Gastrocnemius medialis (tissue), 4 donors: ENCODE results near the gene GALNT10. TPM values are rescaled to one million over a fixed set of nuclear protein-coding genes. Genes with fewer than 3 reads are reported as not detected.

Source experiments
- ATAC-seq, 2 donors: fragments of 150-250 bp; one replicate each; pipeline ENCODE4 v1.9.1; 2016
- DNase-seq, 2 donors: peaks; one replicate each; pipeline ENCODE4 v3.0.0-alpha.2; 2019
- H3K27ac ChIP-seq, 4 donors: fragments of 200-600 bp; sonication (generic); 1 replicate in 1 of 4; 2 replicates in 3 of 4; pipeline ENCODE4 v1.5.1; 2016 to 2018; ENCODE audit warnings: mild to moderate bottlenecking in 2 of 4, moderate library complexity in 1 of 4
- H3K27me3 ChIP-seq, 3 donors: fragments of 200-600 bp; sonication (generic) in 2 of 3; 1 replicate in 1 of 3; 2 replicates in 2 of 3; pipeline versions ENCODE4 v1.5.1 to v1.6.0; 2016 to 2019; ENCODE audit warnings: mild to moderate bottlenecking in 1 of 3, moderate library complexity in 1 of 3
- H3K36me3 ChIP-seq, 2 donors: fragments of 200-600 bp; sonication (generic) in 1 of 2; one replicate each; pipeline ENCODE4 v1.5.1; 2017 to 2018
- H3K4me1 ChIP-seq, 2 donors: fragments of 200-600 bp; sonication (generic) in 1 of 2; one replicate each; pipeline ENCODE4 v1.5.1; 2016 to 2017; ENCODE audit warnings: mild to moderate bottlenecking in 2 of 2
- H3K4me3 ChIP-seq, 4 donors: fragments of 200-600 bp; sonication (generic) in 3 of 4; 1 replicate in 1 of 4; 2 replicates in 3 of 4; pipeline ENCODE4 v1.5.1; 2016 to 2019; ENCODE audit warnings: mild to moderate bottlenecking in 2 of 4
- H3K9me3 ChIP-seq, 3 donors: fragments of 200-600 bp; sonication (generic) in 2 of 3; 1 replicate in 1 of 3; 2 replicates in 2 of 3; pipeline ENCODE4 v1.5.1; 2016 to 2019
- POLR2A ChIP-seq, 2 donors: fragments of 450-650 bp; IDR thresholded peaks; one replicate each; pipeline ENCODE4 v1.6.1; 2017; ENCODE audit warnings: antibody characterized with exemption in 2 of 2, mild to moderate bottlenecking in 2 of 2, moderate library complexity in 2 of 2
- in situ Hi-C, 4 donors: fragments of 200-750 bp; cut with MboI; loops; one replicate each; pipeline versions ENCODE4 v1.15.0 to v1.8.0; 2017; ENCODE audit warnings: low sequenced_read_pairs in 4 of 4
- intact Hi-C: fragments of 100-400 bp; cut with DNase I; formaldehyde crosslinking; loops from one replicate; pipeline ENCODE4 v1.15.1; 2023; ENCODE audit warnings: low total_unique reads
- total RNA-seq, 4 donors: library from RNA; depleted of rRNA; stranded (reverse); fragments of >200 nt; gene quantifications; one replicate each; pipeline versions ENCODE4 v1.1.0 to v1.2.3, GENCODE V29; 2016
- TF ChIP-seq, protein P1 (sequence below), 5 experiments: fragments of 450-650 bp in 3 of 5; fragments of 200-600 bp in 2 of 5; sonication (generic) in 2 of 5; IDR thresholded peaks in 4 of 5; conservative IDR thresholded peaks in 1 of 5; 1 replicate in 4 of 5; 2 replicates in 1 of 5; pipeline ENCODE4 v1.5.1; 2016 to 2019; ENCODE audit warnings: antibody characterized with exemption in 5 of 5, mild to moderate bottlenecking in 3 of 5, moderate library complexity in 3 of 5

GALNT10 gene
- total RNA-seq, 4 donors from 2014 or later = 6.1 to 9.9 (median 6.4) TPM

- H3K27me3 ChIP-seq = no peaks in the 10 kb centered on the region
- H3K4me1 ChIP-seq = no peaks in the 10 kb centered on the region
- DNase-seq = no peak
- H3K27ac ChIP-seq = no peak overlapping the region
- H3K4me3 ChIP-seq = no peak overlapping the region
- no peak for TF ChIP-seq POLR2A (IDR thresholded peaks at IDR 0.05)
- TF ChIP-seq, protein P1, sequence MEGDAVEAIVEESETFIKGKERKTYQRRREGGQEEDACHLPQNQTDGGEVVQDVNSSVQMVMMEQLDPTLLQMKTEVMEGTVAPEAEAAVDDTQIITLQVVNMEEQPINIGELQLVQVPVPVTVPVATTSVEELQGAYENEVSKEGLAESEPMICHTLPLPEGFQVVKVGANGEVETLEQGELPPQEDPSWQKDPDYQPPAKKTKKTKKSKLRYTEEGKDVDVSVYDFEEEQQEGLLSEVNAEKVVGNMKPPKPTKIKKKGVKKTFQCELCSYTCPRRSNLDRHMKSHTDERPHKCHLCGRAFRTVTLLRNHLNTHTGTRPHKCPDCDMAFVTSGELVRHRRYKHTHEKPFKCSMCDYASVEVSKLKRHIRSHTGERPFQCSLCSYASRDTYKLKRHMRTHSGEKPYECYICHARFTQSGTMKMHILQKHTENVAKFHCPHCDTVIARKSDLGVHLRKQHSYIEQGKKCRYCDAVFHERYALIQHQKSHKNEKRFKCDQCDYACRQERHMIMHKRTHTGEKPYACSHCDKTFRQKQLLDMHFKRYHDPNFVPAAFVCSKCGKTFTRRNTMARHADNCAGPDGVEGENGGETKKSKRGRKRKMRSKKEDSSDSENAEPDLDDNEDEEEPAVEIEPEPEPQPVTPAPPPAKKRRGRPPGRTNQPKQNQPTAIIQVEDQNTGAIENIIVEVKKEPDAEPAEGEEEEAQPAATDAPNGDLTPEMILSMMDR (IDR thresholded peaks at IDR 0.05 in 4 of 5, conservative IDR thresholded peaks at IDR 0.05 in 1 of 5) = no peak
- intact Hi-C loops (no loop called here), in situ Hi-C loops (no loop called here)
- no peaks in the 10 kb centered on the region for H3K9me3 ChIP-seq
- ATAC-seq = no peak
- H3K36me3 ChIP-seq = no peaks in the 10 kb centered on the region
Observed at GRCh38 chr5:154315756-154316155, 125.2 kb downstream of the GALNT10 start.

DNA sequence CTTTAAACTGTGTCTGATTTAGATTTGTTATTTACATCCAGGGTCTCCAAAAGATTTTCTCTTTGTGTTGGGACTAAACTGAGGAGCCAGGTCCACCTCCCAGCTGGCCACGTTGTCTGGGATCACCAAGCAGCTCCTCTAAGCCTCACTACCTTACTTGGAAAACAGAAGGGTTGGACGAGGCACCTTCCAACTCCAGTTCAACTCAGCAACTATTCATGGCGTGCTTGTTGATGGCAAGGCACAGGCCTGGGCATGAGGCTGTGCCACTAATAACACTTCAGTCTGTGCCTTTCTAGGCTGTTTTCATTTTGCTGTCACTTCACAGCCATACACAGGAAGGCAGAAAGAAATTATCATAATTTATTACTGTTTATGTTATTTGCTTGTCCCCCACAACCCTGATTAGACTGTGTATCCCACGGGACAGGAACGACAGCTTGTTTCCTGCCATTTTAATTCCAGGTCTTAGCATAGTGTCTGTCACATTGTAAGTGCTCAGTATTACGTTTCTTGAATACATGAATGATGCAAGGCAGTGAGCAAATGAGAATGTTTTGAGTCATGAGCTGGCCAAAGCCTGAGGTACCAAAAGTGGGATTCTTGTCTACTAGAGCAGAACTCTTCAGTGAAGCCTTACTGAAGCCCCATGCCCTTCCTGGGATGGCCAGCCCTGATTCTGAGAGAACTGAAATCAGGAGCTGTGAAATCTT lies 125.8 kb downstream of the GALNT10 start:
- no peaks in the 10 kb centered on the region for H3K36me3 ChIP-seq
- no peak for DNase-seq
- no peak overlapping the region for H3K27ac ChIP-seq
- in situ Hi-C loops (no loop called here), intact Hi-C loops (no loop called here)
- H3K4me1 ChIP-seq = no peaks in the 10 kb centered on the region
- ATAC-seq = no peak
- TF ChIP-seq POLR2A (IDR thresholded peaks at IDR 0.05) = no peak
- TF ChIP-seq, protein P1 (IDR thresholded peaks at IDR 0.05 in 4 of 5, conservative IDR thresholded peaks at IDR 0.05 in 1 of 5) = no peak
- no peaks in the 10 kb centered on the region for H3K9me3 ChIP-seq
- H3K27me3 ChIP-seq = no peaks in the 10 kb centered on the region
- no peak overlapping the region for H3K4me3 ChIP-seq

GRCh38 chr5:154317916-154318315 lies 127.4 kb downstream of the GALNT10 start:
- no peaks in the 10 kb centered on the region for H3K4me1 ChIP-seq
- no peak for ATAC-seq
- H3K27ac ChIP-seq = no peak overlapping the region
- intact Hi-C loops = no loop called here
- H3K9me3 ChIP-seq = no peaks in the 10 kb centered on the region
- H3K4me3 ChIP-seq = no peak overlapping the region
- H3K27me3 ChIP-seq = no peaks in the 10 kb centered on the region
- DNase-seq = no peak
- H3K36me3 ChIP-seq = no peaks in the 10 kb centered on the region
- in situ Hi-C loops = no loop called here
- TF ChIP-seq, protein P1 (IDR thresholded peaks at IDR 0.05 in 4 of 5, conservative IDR thresholded peaks at IDR 0.05 in 1 of 5) = no peak
- TF ChIP-seq POLR2A (IDR thresholded peaks at IDR 0.05) = no peak

- H3K27ac ChIP-seq = no peak overlapping the region
- ATAC-seq (no peak), DNase-seq (no peak)
- no peak overlapping the region for H3K4me3 ChIP-seq
- no peaks in the 10 kb centered on the region for H3K4me1 ChIP-seq
- intact Hi-C loops = no loop called here
- no peaks in the 10 kb centered on the region for H3K9me3 ChIP-seq
- TF ChIP-seq, protein P1 (IDR thresholded peaks at IDR 0.05 in 4 of 5, conservative IDR thresholded peaks at IDR 0.05 in 1 of 5) = no peak
- no peak for TF ChIP-seq POLR2A (IDR thresholded peaks at IDR 0.05)
- no peaks in the 10 kb centered on the region for H3K27me3 ChIP-seq
- no peaks in the 10 kb centered on the region for H3K36me3 ChIP-seq
- in situ Hi-C loops = no loop called here
Observed at GRCh38 chr5:154318691-154319090, 128.2 kb downstream of the GALNT10 start.

DNA sequence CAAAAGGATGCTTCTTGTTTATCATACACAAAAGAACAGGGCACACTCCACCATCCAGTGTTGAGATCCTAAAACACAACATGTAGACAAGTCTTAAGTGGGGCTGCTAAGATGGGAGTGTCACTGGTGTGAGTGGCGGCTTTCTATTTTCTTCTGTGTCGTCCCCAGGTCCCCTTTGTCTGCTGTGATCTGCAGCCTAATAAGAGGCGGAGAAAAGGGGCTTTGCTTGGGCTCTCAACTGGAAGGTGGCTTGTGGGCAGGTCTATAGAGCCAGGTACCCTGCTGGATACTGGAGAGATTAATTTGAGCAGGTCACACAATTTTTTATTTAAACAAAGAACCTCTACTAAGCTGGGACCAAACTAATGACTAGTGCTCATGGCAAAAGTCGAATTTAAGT lies 129.2 kb downstream of the GALNT10 start:
- no peaks in the 10 kb centered on the region for H3K36me3 ChIP-seq
- H3K4me3 ChIP-seq = no peak overlapping the region
- H3K27me3 ChIP-seq = no peaks in the 10 kb centered on the region
- no peaks in the 10 kb centered on the region for H3K9me3 ChIP-seq
- no peak for DNase-seq
- no peak for ATAC-seq
- H3K27ac ChIP-seq = no peak overlapping the region
- TF ChIP-seq, protein P1 (IDR thresholded peaks at IDR 0.05 in 4 of 5, conservative IDR thresholded peaks at IDR 0.05 in 1 of 5) = no peak
- no peak for TF ChIP-seq POLR2A (IDR thresholded peaks at IDR 0.05)
- intact Hi-C loops = no loop called here
- in situ Hi-C loops = no loop called here
- H3K4me1 ChIP-seq = no peaks in the 10 kb centered on the region
